ENCODE data around the gene HES3. TPM values are rescaled to one million over a fixed set of nuclear protein-coding genes. Genes with fewer than 3 reads are reported as not detected.

HES3 gene
- total and polyA plus RNA-seq, 10 of the 15 experiments (the other 5 are each of a cell fraction or from before 2014, with no cell fraction given), result not detected

DNA sequence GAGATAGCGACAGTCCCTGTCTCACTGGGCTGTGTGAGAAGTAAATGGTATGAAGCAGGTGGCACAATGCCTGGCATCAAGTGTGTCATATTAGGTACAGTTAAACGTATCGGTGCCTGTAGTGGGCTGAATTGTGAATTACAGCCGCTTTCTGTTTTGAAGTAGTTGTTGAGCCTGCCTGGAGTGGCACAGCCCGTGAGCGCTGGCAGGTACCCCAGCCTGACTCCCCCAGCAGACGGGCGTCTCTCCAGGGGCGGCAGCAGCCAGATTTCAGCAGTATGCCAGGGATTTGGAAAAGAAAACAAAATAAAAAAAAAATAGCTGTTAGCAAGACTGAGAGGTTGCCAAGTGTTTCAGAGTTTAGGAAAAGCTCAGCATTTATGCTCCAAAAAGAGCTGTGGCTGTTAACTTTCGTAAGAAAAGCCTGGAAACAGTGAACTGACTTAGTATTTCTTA, 43.5 kb downstream of the HES3 start:
- SMC1A ChIA-PET (ENCODE audit: uncharacterized antibody, unreplicated experiment), result no interaction called here
- WGBS (ENCODE audit: insufficient coverage, insufficient replicate concordance, low lambda C conversion rate, missing lambda C conversion rate), result 94% methylated on average over 10 of the region's 10 CpGs
- no peaks in the 10 kb centered on the region for H3K27me3 ChIP-seq (replicated peaks in 1 of 2; ENCODE audit: control insufficient read depth in 2 of 2, insufficient read depth in 2 of 2, low read length in 1 of 2)
- TF ChIP-seq IRF4 (IDR thresholded peaks at IDR 0.05; ENCODE audit: low read depth, low read length) (no peak), RFX5 (IDR thresholded peaks at IDR 0.05; ENCODE audit: low read depth, low read length) (no peak), CBFB (IDR thresholded peaks at IDR 0.05; ENCODE audit: low read depth) (no peak), MEF2A (IDR thresholded peaks at IDR 0.05; ENCODE audit: insufficient read depth, low read depth, low read length) (no peak)
- H4K20me1 ChIP-seq (ENCODE audit: control insufficient read depth, insufficient read depth), result no peaks in the 10 kb centered on the region
- FAIRE-seq (no peak), ATAC-seq (no peak), DNase-seq (ENCODE audit: low read depth, low spot score) (no peak)
- RAD21 ChIA-PET (ENCODE audit: unreplicated experiment), result interaction anchor here (0.8 kb wide), 1 partner anchor 27 kb away, joined by 3 read pairs; the partner anchor contains the start of gene GPR153
- peaks cover 20% of the 10 kb centered on the region for H3K4me1 ChIP-seq (ENCODE audit: control insufficient read depth, insufficient read depth, low read length)
- H3K9ac ChIP-seq (ENCODE audit: control insufficient read depth, insufficient read depth, low read length), result no peak overlapping the region
- H3K27ac ChIP-seq (ENCODE audit: control insufficient read depth, insufficient read depth), result no peak overlapping the region
- CTCF ChIA-PET, result interaction anchor here (1.4 kb wide), 1 partner anchor 41 kb away, joined by 4 read pairs; no protein-coding TSS in a partner anchor
- H3K9me3 ChIP-seq (replicated peaks; ENCODE audit: control insufficient read depth, insufficient read depth, low read length), result no peaks in the 10 kb centered on the region
- intact Hi-C loops (cut with micrococcal nuclease; ENCODE audit: unreplicated experiment) (no loop called here), in situ Hi-C loops (cut with MboI) (no loop called here)
- H3K4me2 ChIP-seq (ENCODE audit: control insufficient read depth, insufficient read depth), result no peak overlapping the region
- POLR2A ChIA-PET, result interaction anchor here (0.6 kb wide), 1 partner anchor 114 kb away, joined by 4 read pairs; no protein-coding TSS in a partner anchor
- H3K79me2 ChIP-seq (ENCODE audit: control insufficient read depth, insufficient read depth, low read length), result no peaks in the 10 kb centered on the region
- no TSS peak for BruUV-seq (replicated peaks)
- no peak overlapping the region for H2AFZ ChIP-seq (ENCODE audit: control insufficient read depth, low read depth, low read length)
- peaks cover 0 to 12% of the 10 kb centered on the region in 2 experiments; a peak in 2 of 4 replicates for H3K36me3 ChIP-seq (ENCODE audit: control insufficient read depth in 2 of 2, insufficient read depth in 2 of 2, low read length in 1 of 2)
- H3K4me3 ChIP-seq, result no peak overlapping the region

DNA sequence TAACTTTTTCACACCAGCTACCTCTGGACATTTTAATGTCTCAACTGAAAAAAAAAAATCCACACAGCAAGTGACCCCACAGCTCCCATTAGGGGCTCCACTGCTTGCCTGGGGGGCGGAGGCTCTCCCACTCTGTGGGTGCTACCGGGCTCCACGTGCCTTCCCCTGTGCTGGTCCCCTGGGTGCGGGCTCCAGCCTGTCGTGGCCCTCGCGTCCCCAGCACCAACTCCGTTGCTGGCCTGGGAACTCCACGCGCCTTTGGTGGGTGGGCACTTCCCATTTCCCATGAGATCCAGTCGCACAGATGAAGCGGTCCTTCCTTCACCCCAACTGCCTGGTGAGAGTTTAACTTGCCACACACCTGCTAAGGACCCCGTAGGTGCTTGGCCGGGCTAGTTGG, 44.0 kb downstream of the HES3 start:
- ChIA-PET RAD21 (ENCODE audit: unreplicated experiment) (interaction anchor here (0.8 kb wide), 1 partner anchor 27 kb away, joined by 3 read pairs; the partner anchor contains the start of gene GPR153), POLR2A (interaction anchor here (0.6 kb wide), 1 partner anchor 113 kb away, joined by 4 read pairs; no protein-coding TSS in a partner anchor), SMC1A (ENCODE audit: uncharacterized antibody, unreplicated experiment) (no interaction called here), CTCF (no interaction called here)
- Histone ChIP-seq H3K27ac (ENCODE audit: control insufficient read depth, insufficient read depth) (no peak overlapping the region), H3K4me3 (no peak overlapping the region), H3K4me1 (ENCODE audit: control insufficient read depth, insufficient read depth, low read length) (peaks cover 20% of the 10 kb centered on the region), H3K79me2 (ENCODE audit: control insufficient read depth, insufficient read depth, low read length) (no peaks in the 10 kb centered on the region), H3K36me3 (ENCODE audit: control insufficient read depth in 2 of 2, insufficient read depth in 2 of 2, low read length in 1 of 2) (peaks cover 0 to 12% of the 10 kb centered on the region in 2 experiments; a peak in 2 of 4 replicates), H2AFZ (ENCODE audit: control insufficient read depth, low read depth, low read length) (no peak overlapping the region), H3K4me2 (ENCODE audit: control insufficient read depth, insufficient read depth) (no peak overlapping the region), H3K9ac (ENCODE audit: control insufficient read depth, insufficient read depth, low read length) (no peak overlapping the region), H3K27me3 (replicated peaks in 1 of 2; ENCODE audit: control insufficient read depth in 2 of 2, insufficient read depth in 2 of 2, low read length in 1 of 2) (no peaks in the 10 kb centered on the region), H3K9me3 (replicated peaks; ENCODE audit: control insufficient read depth, insufficient read depth, low read length) (no peaks in the 10 kb centered on the region), H4K20me1 (ENCODE audit: control insufficient read depth, insufficient read depth) (no peaks in the 10 kb centered on the region)
- no peak for DNase-seq (ENCODE audit: low read depth, low spot score)
- WGBS (ENCODE audit: insufficient coverage, insufficient replicate concordance, low lambda C conversion rate, missing lambda C conversion rate), result 98% methylated on average over 14 of the region's 14 CpGs
- no peak for FAIRE-seq
- BruUV-seq (replicated peaks), result no TSS peak
- in situ Hi-C loops (cut with MboI) (no loop called here), intact Hi-C loops (cut with micrococcal nuclease; ENCODE audit: unreplicated experiment) (no loop called here)
- no peak for ATAC-seq
- no peak for TF ChIP-seq TBL1XR1 (IDR thresholded peaks at IDR 0.05; ENCODE audit: low read depth, low read length)
- TF ChIP-seq ZNF24 (IDR thresholded peaks at IDR 0.05), result no peak
- TF ChIP-seq, protein P1, sequence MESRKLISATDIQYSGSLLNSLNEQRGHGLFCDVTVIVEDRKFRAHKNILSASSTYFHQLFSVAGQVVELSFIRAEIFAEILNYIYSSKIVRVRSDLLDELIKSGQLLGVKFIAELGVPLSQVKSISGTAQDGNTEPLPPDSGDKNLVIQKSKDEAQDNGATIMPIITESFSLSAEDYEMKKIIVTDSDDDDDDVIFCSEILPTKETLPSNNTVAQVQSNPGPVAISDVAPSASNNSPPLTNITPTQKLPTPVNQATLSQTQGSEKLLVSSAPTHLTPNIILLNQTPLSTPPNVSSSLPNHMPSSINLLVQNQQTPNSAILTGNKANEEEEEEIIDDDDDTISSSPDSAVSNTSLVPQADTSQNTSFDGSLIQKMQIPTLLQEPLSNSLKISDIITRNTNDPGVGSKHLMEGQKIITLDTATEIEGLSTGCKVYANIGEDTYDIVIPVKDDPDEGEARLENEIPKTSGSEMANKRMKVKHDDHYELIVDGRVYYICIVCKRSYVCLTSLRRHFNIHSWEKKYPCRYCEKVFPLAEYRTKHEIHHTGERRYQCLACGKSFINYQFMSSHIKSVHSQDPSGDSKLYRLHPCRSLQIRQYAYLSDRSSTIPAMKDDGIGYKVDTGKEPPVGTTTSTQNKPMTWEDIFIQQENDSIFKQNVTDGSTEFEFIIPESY (IDR thresholded peaks at IDR 0.05), result no peak
- TF ChIP-seq MEF2A (IDR thresholded peaks at IDR 0.05; ENCODE audit: insufficient read depth, low read depth, low read length), result no peak
- TF ChIP-seq, protein P2, sequence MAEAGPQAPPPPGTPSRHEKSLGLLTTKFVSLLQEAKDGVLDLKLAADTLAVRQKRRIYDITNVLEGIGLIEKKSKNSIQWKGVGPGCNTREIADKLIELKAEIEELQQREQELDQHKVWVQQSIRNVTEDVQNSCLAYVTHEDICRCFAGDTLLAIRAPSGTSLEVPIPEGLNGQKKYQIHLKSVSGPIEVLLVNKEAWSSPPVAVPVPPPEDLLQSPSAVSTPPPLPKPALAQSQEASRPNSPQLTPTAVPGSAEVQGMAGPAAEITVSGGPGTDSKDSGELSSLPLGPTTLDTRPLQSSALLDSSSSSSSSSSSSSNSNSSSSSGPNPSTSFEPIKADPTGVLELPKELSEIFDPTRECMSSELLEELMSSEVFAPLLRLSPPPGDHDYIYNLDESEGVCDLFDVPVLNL (IDR thresholded peaks at IDR 0.05; ENCODE audit: low read depth, low read length), result no peak
- TF ChIP-seq NR2C1 (IDR thresholded peaks at IDR 0.05), result no peak
- no peak for TF ChIP-seq RB1 (IDR thresholded peaks at IDR 0.05; ENCODE audit: borderline replicate concordance)
- no peak for TF ChIP-seq SMARCA5 (IDR thresholded peaks at IDR 0.05)
- TF ChIP-seq TAF1 (IDR thresholded peaks at IDR 0.05; ENCODE audit: borderline replicate concordance, low read depth, low read length), result no peak
- TF ChIP-seq SIX5 (IDR thresholded peaks at IDR 0.05; ENCODE audit: low read depth, low read length, severe bottlenecking), result no peak
- TF ChIP-seq, protein P3, sequence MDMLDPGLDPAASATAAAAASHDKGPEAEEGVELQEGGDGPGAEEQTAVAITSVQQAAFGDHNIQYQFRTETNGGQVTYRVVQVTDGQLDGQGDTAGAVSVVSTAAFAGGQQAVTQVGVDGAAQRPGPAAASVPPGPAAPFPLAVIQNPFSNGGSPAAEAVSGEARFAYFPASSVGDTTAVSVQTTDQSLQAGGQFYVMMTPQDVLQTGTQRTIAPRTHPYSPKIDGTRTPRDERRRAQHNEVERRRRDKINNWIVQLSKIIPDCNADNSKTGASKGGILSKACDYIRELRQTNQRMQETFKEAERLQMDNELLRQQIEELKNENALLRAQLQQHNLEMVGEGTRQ (IDR thresholded peaks at IDR 0.05; ENCODE audit: borderline replicate concordance, low read depth, low read length), result no peak

All from GM12878 (cell line).